Kidney (tissue), 14 donors: ENCODE measurements around the gene ADGRG1. TPM values are rescaled to one million over a fixed set of nuclear protein-coding genes. Genes with fewer than 3 reads are reported as not detected.

ENCODE experiments used
- DNase-seq, 5 donors: peaks; one replicate each; pipeline ENCODE4 v3.0.0-alpha.2; 2013 to 2020
- FAIRE-seq: peaks from 2 replicates; lab custom pipeline; 2012; peaks lifted over from hg19 to GRCh38; lab: Jason Lieb, UNC
- H3K27ac ChIP-seq, 2 donors: one replicate each; pipeline ENCODE4 v1.7.0; 2013; ENCODE audit warnings: low read depth in 2 of 2, low read length in 2 of 2, inconsistent platforms in 1 of 2
- H3K27me3 ChIP-seq: one replicate; pipeline ENCODE4 v1.7.1; 2013; ENCODE audit warnings: low read length, inconsistent platforms; ENCODE audit not compliant: control insufficient read depth, insufficient read depth
- H3K36me3 ChIP-seq, 3 donors: one replicate each; pipeline versions ENCODE4 v1.7.0 to v1.7.1; 2013; ENCODE audit warnings: low read length in 3 of 3, control low read depth in 1 of 3, inconsistent platforms in 1 of 3; ENCODE audit not compliant: insufficient read depth in 3 of 3, control insufficient read depth in 2 of 3
- H3K4me1 ChIP-seq, 3 donors: one replicate each; pipeline versions ENCODE4 v1.7.0 to v1.7.1; 2013; ENCODE audit warnings: low read length in 3 of 3, inconsistent platforms in 1 of 3, low read depth in 1 of 3; ENCODE audit not compliant: control insufficient read depth in 2 of 3, insufficient read depth in 2 of 3
- H3K4me3 ChIP-seq, 3 donors: one replicate each; pipeline versions ENCODE4 v1.7.0 to v1.8.1; 2013; ENCODE audit warnings: low read length in 3 of 3, control low read depth in 1 of 3, inconsistent platforms in 1 of 3
- H3K9ac ChIP-seq, 3 donors: one replicate each; pipeline versions ENCODE4 v1.7.0 to v1.7.1; 2013; ENCODE audit warnings: low read length in 3 of 3, control low read depth in 1 of 3, inconsistent platforms in 1 of 3
- H3K9me3 ChIP-seq, 3 donors: one replicate each; pipeline versions ENCODE4 v1.7.0 to v1.7.1; 2013; ENCODE audit warnings: low read length in 3 of 3, control low read depth in 1 of 3, inconsistent platforms in 1 of 3; ENCODE audit not compliant: control insufficient read depth in 2 of 3, insufficient read depth in 1 of 3
- CTCF ChIP-seq: IDR thresholded peaks from 3 replicates; pipeline ENCODE4 v1.5.1; 2012; ENCODE audit warnings: mild to moderate bottlenecking, moderate library complexity, borderline replicate concordance; ENCODE audit not compliant: insufficient read depth; ENCODE audit errors: extremely low read depth
- intact Hi-C: fragments of 100-400 bp; cut with DNase I; formaldehyde crosslinking; loops from one replicate; pipeline ENCODE4 v1.11.1; 2022
- polyA plus RNA-seq: library from polyadenylated mRNA; stranded (reverse); fragments of 350-450 nt; fragmentation: Illumina TruSeq; extraction: RNeasy Lipid Tissue Mini Kit (QIAGEN cat#74804); gene quantifications from one replicate; pipeline ENCODE4 v1.2.3, GENCODE V29; 2014; ENCODE audit warnings: low read depth, low replicate concordance; ENCODE audit not compliant: insufficient read depth
- total RNA-seq: library from RNA; stranded (reverse); fragmentation: NEBNext Ultra II Directional; extraction: Animal tissue kit (Norgen Biotek cat#: 25700); gene quantifications from one replicate; pipeline ENCODE4 v1.2.1, GENCODE V29; 2021
- donor health status: control.
- donor health status: control.
- donor health status: control.
- donor health status: control.
- donor health status: control.
- donor health status: DM: yes; HTN: yes; CAD: no.
- donor health status: Normal renal cell carcinoma (clear cell type).

The ADGRG1 gene
- total and polyA plus RNA-seq, 2 donors from 2014 or later = 188 to 351 TPM

- TF ChIP-seq CTCF = no peak
- no peaks in the 10 kb centered on the region for H3K27me3 ChIP-seq
- H3K27ac ChIP-seq = no peak overlapping the region
- FAIRE-seq (no peak), DNase-seq (peak in 1 of 5 donors; percentile 58)
- H3K36me3 ChIP-seq = peaks cover 0 to 60% (median 44%) of the 10 kb centered on the region in 3 donors
- H3K9me3 ChIP-seq = no peaks in the 10 kb centered on the region
- intact Hi-C loops = no loop called here
- H3K4me1 ChIP-seq = peaks cover 0 to 2% (median 0%) of the 10 kb centered on the region in 3 donors
- no peak overlapping the region for H3K9ac ChIP-seq
- H3K4me3 ChIP-seq = no peak overlapping the region
Observed at GRCh38 chr16:57653936-57654335, 25.5 kb downstream of the ADGRG1 start.

- intact Hi-C loops = no loop called here
- DNase-seq (no peak), FAIRE-seq (no peak)
- no peak overlapping the region for H3K27ac ChIP-seq
- no peaks in the 10 kb centered on the region for H3K27me3 ChIP-seq
- H3K36me3 ChIP-seq = peaks cover 0 to 62% (median 45%) of the 10 kb centered on the region in 3 donors
- no peak for TF ChIP-seq CTCF
- H3K4me1 ChIP-seq = peaks cover 0 to 6% (median 0%) of the 10 kb centered on the region in 3 donors
- H3K4me3 ChIP-seq = no peak overlapping the region
- no peak overlapping the region for H3K9ac ChIP-seq
- H3K9me3 ChIP-seq = no peaks in the 10 kb centered on the region
Observed at GRCh38 chr16:57656342-57656955, 28.0 kb downstream of the ADGRG1 start.

GRCh38 chr16:57657228-57657627 is 28.8 kb downstream of the ADGRG1 start:
- H3K9me3 ChIP-seq = no peaks in the 10 kb centered on the region
- DNase-seq (peak in 1 of 5 donors; percentile 53), FAIRE-seq (no peak)
- no peak overlapping the region for H3K27ac ChIP-seq
- intact Hi-C loops = no loop called here
- no peak overlapping the region for H3K9ac ChIP-seq
- H3K27me3 ChIP-seq = no peaks in the 10 kb centered on the region
- peaks cover 0 to 62% (median 46%) of the 10 kb centered on the region in 3 donors for H3K36me3 ChIP-seq
- no peak for TF ChIP-seq CTCF
- H3K4me1 ChIP-seq = peaks cover 0 to 6% (median 0%) of the 10 kb centered on the region in 3 donors
- no peak overlapping the region for H3K4me3 ChIP-seq
